Measurements from ENCODE around the gene MAP7.

Gene MAP7

DNA sequence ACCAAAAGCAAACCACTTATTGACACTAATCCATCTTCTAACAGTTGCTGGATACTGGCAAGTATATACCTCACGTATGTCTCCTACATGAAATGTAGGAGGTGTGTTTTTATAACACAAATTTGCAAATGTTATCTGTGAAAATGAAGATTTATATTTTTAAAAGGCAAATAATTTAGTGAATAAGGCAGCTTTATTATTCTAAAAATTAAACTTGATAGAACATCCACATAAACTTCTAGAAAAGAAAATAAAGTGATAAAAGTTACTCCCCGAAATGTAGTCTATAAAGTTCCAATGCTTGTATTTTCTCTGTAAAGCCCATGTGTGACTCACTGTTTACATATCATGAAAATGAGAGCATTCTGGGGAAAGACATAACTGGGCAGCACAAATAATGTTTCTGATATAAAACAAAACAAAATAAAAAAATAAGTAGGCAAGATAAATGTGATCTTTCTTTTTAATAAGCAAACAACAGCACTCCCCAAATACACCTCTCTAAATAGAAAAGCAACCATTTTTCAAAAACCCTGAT, 84.4 kb downstream of the MAP7 start:
- no peaks in the 10 kb centered on the region for H3K9me2 ChIP-seq (replicated peaks; ENCODE audit: insufficient read depth, low read length)
- no peaks in the 10 kb centered on the region for H3K36me3 ChIP-seq (replicated peaks; ENCODE audit: insufficient read depth, low read length)
- no peak overlapping the region for H3K9ac ChIP-seq (ENCODE audit: low read length)
- peaks cover 6% of the 10 kb centered on the region; the same call in 1 of the 2 replicates for H4K20me1 ChIP-seq (ENCODE audit: insufficient read depth, low read length)
- H3K4me2 ChIP-seq (ENCODE audit: low read depth, low read length) = no peak overlapping the region
- peaks cover 22% of the 10 kb centered on the region for H3K4me1 ChIP-seq (ENCODE audit: low read length)
- peaks cover 4% of the 10 kb centered on the region; the same call in 1 of the 2 replicates for H3F3A ChIP-seq (ENCODE audit: insufficient read depth, low read length)
- no peak for DNase-seq
- no peaks in the 10 kb centered on the region for H3K79me2 ChIP-seq (ENCODE audit: low read length)
- no peak overlapping the region for H3K4me3 ChIP-seq (ENCODE audit: low read length)
- no peak overlapping the region for H3K27ac ChIP-seq (ENCODE audit: low read length)
- peaks cover 25% of the 10 kb centered on the region for H3K27me3 ChIP-seq (replicated peaks; ENCODE audit: insufficient read depth, low read length)
- no peak overlapping the region for H2AFZ ChIP-seq (ENCODE audit: low read length)
- no peak for TF ChIP-seq EZH2phosphoT487 (IDR thresholded peaks at IDR 0.05; ENCODE audit: low read length)
- TF ChIP-seq EZH2 (optimal IDR thresholded peaks at IDR 0.05; ENCODE audit: low read depth, low read length) = no peak
- TF ChIP-seq, protein P1, sequence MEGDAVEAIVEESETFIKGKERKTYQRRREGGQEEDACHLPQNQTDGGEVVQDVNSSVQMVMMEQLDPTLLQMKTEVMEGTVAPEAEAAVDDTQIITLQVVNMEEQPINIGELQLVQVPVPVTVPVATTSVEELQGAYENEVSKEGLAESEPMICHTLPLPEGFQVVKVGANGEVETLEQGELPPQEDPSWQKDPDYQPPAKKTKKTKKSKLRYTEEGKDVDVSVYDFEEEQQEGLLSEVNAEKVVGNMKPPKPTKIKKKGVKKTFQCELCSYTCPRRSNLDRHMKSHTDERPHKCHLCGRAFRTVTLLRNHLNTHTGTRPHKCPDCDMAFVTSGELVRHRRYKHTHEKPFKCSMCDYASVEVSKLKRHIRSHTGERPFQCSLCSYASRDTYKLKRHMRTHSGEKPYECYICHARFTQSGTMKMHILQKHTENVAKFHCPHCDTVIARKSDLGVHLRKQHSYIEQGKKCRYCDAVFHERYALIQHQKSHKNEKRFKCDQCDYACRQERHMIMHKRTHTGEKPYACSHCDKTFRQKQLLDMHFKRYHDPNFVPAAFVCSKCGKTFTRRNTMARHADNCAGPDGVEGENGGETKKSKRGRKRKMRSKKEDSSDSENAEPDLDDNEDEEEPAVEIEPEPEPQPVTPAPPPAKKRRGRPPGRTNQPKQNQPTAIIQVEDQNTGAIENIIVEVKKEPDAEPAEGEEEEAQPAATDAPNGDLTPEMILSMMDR (IDR thresholded peaks at IDR 0.05; ENCODE audit: low read length) = no peak
- no peaks in the 10 kb centered on the region for H3K9me3 ChIP-seq (replicated peaks; ENCODE audit: insufficient read depth, low read length)

DNA sequence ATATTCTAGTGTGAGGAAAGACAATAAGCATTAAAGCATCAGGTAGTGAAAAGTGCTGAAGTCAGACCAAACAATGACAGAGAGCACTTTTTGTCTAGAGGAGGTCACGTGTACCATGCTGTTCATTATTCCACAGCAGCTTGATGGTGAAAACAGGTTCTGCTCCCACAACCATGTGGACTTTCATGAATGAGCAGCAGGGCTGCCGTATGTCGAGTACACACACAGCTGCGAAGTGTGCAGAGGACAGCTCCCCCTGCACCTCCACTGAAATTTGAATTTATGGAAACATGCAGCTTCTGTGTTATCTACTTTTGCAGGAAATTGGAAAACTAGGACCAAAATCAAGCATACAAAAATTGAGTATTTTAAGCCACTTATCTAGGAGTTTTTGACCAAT, 85.3 kb downstream of the MAP7 start:
- Histone ChIP-seq H3K4me1 (ENCODE audit: low read length) (peaks cover 22% of the 10 kb centered on the region), H3K4me3 (ENCODE audit: low read length) (no peak overlapping the region), H3K27ac (ENCODE audit: low read length) (no peak overlapping the region), H3F3A (ENCODE audit: insufficient read depth, low read length) (peaks cover 4% of the 10 kb centered on the region; the same call in 1 of the 2 replicates), H3K4me2 (ENCODE audit: low read depth, low read length) (peak overlapping the region; percentile 29; the same call in 1 of the 2 replicates), H3K27me3 (replicated peaks; ENCODE audit: insufficient read depth, low read length) (peaks cover 25% of the 10 kb centered on the region), H2AFZ (ENCODE audit: low read length) (no peak overlapping the region), H4K20me1 (ENCODE audit: insufficient read depth, low read length) (peaks cover 6% of the 10 kb centered on the region; the same call in 1 of the 2 replicates), H3K9me3 (replicated peaks; ENCODE audit: insufficient read depth, low read length) (no peaks in the 10 kb centered on the region), H3K9me2 (replicated peaks; ENCODE audit: insufficient read depth, low read length) (no peaks in the 10 kb centered on the region), H3K79me2 (ENCODE audit: low read length) (no peaks in the 10 kb centered on the region), H3K9ac (ENCODE audit: low read length) (no peak overlapping the region), H3K36me3 (replicated peaks; ENCODE audit: insufficient read depth, low read length) (no peaks in the 10 kb centered on the region)
- TF ChIP-seq, protein P1 (IDR thresholded peaks at IDR 0.05; ENCODE audit: low read length) = no peak
- TF ChIP-seq EZH2 (optimal IDR thresholded peaks at IDR 0.05; ENCODE audit: low read depth, low read length) = no peak
- no peak for DNase-seq

DNA sequence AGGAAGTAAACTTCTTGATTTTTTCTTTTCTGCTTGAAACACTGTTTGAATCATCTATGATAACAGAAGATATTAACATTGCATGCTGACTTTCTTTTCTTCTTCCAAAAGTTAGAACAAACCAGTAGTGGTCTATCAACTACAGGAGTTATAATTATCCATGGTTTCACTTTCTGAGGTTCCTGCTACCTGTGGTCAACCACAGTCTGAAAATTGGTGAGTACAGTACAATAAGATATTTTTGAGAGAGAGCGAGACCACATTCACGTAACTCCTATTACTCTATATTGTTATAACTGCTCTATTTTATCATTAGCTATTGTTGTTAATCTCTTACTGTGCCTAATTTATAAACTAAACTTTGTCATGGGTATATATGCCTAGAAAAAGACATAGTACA, 86.1 kb downstream of the MAP7 start:
- Histone ChIP-seq H4K20me1 (ENCODE audit: insufficient read depth, low read length) (peaks cover 6% of the 10 kb centered on the region; the same call in 1 of the 2 replicates), H3K36me3 (replicated peaks; ENCODE audit: insufficient read depth, low read length) (no peaks in the 10 kb centered on the region), H3K79me2 (ENCODE audit: low read length) (no peaks in the 10 kb centered on the region), H2AFZ (ENCODE audit: low read length) (no peak overlapping the region), H3K4me1 (ENCODE audit: low read length) (peaks cover 22% of the 10 kb centered on the region), H3K9me2 (replicated peaks; ENCODE audit: insufficient read depth, low read length) (no peaks in the 10 kb centered on the region), H3K4me2 (ENCODE audit: low read depth, low read length) (peak overlapping the region; percentile 29), H3K9me3 (replicated peaks; ENCODE audit: insufficient read depth, low read length) (no peaks in the 10 kb centered on the region), H3K27me3 (replicated peaks; ENCODE audit: insufficient read depth, low read length) (peaks cover 25% of the 10 kb centered on the region), H3F3A (ENCODE audit: insufficient read depth, low read length) (peaks cover 4% of the 10 kb centered on the region; the same call in 1 of the 2 replicates), H3K27ac (ENCODE audit: low read length) (no peak overlapping the region), H3K9ac (ENCODE audit: low read length) (no peak overlapping the region), H3K4me3 (ENCODE audit: low read length) (no peak overlapping the region)
- TF ChIP-seq EZH2 (optimal IDR thresholded peaks at IDR 0.05; ENCODE audit: low read depth, low read length) (no peak), EZH2phosphoT487 (IDR thresholded peaks at IDR 0.05; ENCODE audit: low read length) (no peak)
- TF ChIP-seq, protein P1 (IDR thresholded peaks at IDR 0.05; ENCODE audit: low read length) = no peak
- peak; percentile 81 for DNase-seq

Data from MM.1S (cell line).